Mesothelial cell of epicardium (in vitro differentiated cells): Measurements from ENCODE around the gene OXCT1. TPM values are rescaled to one million over a fixed set of nuclear protein-coding genes. Genes with fewer than 3 reads are reported as not detected.

Experiments used
- DNase-seq, 2 experiments: peaks; one replicate each; pipeline ENCODE4 v3.0.0; 2021; ENCODE audit warnings: low spot score in 2 of 2; ENCODE audit not compliant: unreplicated experiment in 2 of 2
- H3K27ac Mint-ChIP-seq: 2 replicates; pipeline ENCODE4 v1.8.0; 2021; ENCODE audit warnings: mixed read lengths
- H3K27me3 Mint-ChIP-seq: 2 replicates; pipeline ENCODE4 v1.8.0; 2021; ENCODE audit warnings: low read depth, mixed read lengths
- H3K36me3 Mint-ChIP-seq: 2 replicates; pipeline ENCODE4 v1.8.0; 2021; ENCODE audit warnings: mixed read lengths
- H3K4me1 Mint-ChIP-seq: 2 replicates; pipeline ENCODE4 v1.8.0; 2021; ENCODE audit warnings: mixed read lengths
- H3K4me3 Mint-ChIP-seq: 2 replicates; pipeline ENCODE4 v1.8.0; 2021; ENCODE audit warnings: mild to moderate bottlenecking, moderate library complexity, mixed read lengths
- H3K9me3 Mint-ChIP-seq: 2 replicates; pipeline ENCODE4 v1.8.0; 2021; ENCODE audit warnings: mixed read lengths
- total RNA-seq: library from RNA; stranded (reverse); gene quantifications from 3 replicates; pipeline ENCODE4 v1.2.1, GENCODE V29; 2021
- TF ChIP-seq, protein P1 (sequence below): fragments of 200-600 bp; sonication (generic); IDR thresholded peaks from one replicate; pipeline ENCODE4 v1.5.0; 2021; ENCODE audit warnings: antibody characterized with exemption; ENCODE audit not compliant: unreplicated experiment

The OXCT1 gene
- total RNA-seq, 1 donor from 2014 or later, result 21.2 TPM

DNA sequence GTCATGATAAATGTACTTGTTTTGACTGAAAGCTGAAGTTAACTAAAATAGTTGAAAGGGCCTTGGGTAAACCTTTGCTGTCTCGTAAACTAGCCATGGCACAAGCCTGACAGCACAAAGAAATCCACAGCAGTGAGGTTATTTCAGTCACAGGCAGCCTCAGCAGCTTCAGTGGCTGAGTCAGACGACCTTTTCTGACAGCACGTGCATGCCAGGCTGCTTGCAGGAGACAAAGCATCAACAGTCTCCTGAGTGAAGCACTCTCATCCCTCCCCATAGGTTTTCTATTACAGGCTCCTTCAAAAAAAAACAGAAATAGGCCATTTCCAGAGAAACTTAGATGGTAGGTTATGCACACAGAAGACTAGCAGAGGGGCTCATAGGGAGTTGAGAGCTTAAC is 34.6 kb downstream of the OXCT1 start:
- H3K27me3 Mint-ChIP-seq, result no peaks in the 10 kb centered on the region
- H3K27ac Mint-ChIP-seq, result peak overlapping the region; percentile 31

DNA sequence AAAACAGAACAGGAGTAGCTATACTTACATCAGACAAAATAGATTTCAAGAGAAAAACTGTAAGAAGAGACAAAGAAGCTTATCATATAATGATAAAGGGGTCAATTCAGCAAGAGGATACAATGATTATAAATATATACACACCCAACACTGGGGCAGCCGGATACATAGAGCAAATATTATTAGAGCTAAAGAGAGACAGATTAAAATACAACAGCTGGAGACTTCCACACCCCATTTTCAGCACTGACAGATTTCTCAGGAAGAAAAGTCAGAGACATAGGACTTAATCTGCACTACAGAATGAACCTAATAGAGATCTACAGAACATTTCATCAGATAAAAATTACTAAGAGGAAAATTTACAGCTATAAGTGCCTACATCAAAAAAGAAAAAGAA is 35.7 kb downstream of the OXCT1 start:
- Mint-ChIP-seq H3K36me3 (peaks cover 35% of the 10 kb centered on the region), H3K27ac (no peak overlapping the region), H3K9me3 (peaks cover 20% of the 10 kb centered on the region), H3K4me3 (no peak overlapping the region), H3K27me3 (no peaks in the 10 kb centered on the region), H3K4me1 (peaks cover 11% of the 10 kb centered on the region)
- TF ChIP-seq, protein P1, sequence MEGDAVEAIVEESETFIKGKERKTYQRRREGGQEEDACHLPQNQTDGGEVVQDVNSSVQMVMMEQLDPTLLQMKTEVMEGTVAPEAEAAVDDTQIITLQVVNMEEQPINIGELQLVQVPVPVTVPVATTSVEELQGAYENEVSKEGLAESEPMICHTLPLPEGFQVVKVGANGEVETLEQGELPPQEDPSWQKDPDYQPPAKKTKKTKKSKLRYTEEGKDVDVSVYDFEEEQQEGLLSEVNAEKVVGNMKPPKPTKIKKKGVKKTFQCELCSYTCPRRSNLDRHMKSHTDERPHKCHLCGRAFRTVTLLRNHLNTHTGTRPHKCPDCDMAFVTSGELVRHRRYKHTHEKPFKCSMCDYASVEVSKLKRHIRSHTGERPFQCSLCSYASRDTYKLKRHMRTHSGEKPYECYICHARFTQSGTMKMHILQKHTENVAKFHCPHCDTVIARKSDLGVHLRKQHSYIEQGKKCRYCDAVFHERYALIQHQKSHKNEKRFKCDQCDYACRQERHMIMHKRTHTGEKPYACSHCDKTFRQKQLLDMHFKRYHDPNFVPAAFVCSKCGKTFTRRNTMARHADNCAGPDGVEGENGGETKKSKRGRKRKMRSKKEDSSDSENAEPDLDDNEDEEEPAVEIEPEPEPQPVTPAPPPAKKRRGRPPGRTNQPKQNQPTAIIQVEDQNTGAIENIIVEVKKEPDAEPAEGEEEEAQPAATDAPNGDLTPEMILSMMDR, result no peak
- DNase-seq, result no peak

More for the DNA sequence above, 34.6 kb downstream of the OXCT1 start:
- peaks cover 11% of the 10 kb centered on the region for H3K4me1 Mint-ChIP-seq
- TF ChIP-seq, protein P1, result no peak
- no peak overlapping the region for H3K4me3 Mint-ChIP-seq
- peaks cover 20% of the 10 kb centered on the region for H3K9me3 Mint-ChIP-seq
- DNase-seq, result no peak
- peaks cover 35% of the 10 kb centered on the region for H3K36me3 Mint-ChIP-seq

- H3K27ac Mint-ChIP-seq, result no peak overlapping the region
- TF ChIP-seq, protein P1, result no peak
- H3K9me3 Mint-ChIP-seq, result peaks cover 20% of the 10 kb centered on the region
- no peak overlapping the region for H3K4me3 Mint-ChIP-seq
- DNase-seq, result no peak
- peaks cover 11% of the 10 kb centered on the region for H3K4me1 Mint-ChIP-seq
- peaks cover 33% of the 10 kb centered on the region for H3K36me3 Mint-ChIP-seq
- H3K27me3 Mint-ChIP-seq, result no peaks in the 10 kb centered on the region
Measured at GRCh38 chr5:41832430-41832829, 37.8 kb downstream of the OXCT1 start.

DNA sequence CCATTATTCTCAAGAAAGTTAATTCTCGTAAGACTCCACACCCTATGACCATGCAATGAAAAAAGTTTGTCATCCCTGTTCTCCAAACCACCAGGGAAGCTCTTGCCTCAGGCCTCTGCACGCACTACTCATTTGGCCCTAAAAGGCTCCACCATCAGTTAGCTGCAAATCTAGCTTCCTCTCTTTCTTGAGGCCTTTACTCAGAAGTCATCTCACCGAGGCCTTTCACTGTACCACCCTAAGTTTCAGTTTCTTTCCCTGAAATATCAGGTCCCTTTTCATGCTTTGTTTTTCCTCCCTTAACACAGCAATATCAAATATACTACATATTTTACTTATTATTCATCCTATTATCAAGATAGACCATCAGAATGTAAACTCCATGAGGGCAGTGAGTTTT is 39.1 kb downstream of the OXCT1 start:
- no peak overlapping the region for H3K4me3 Mint-ChIP-seq
- no peaks in the 10 kb centered on the region for H3K27me3 Mint-ChIP-seq
- H3K27ac Mint-ChIP-seq, result no peak overlapping the region
- H3K9me3 Mint-ChIP-seq, result peaks cover 25% of the 10 kb centered on the region
- peaks cover 11% of the 10 kb centered on the region for H3K4me1 Mint-ChIP-seq
- H3K36me3 Mint-ChIP-seq, result peaks cover 40% of the 10 kb centered on the region
- no peak for DNase-seq
- TF ChIP-seq, protein P1, result no peak

DNA sequence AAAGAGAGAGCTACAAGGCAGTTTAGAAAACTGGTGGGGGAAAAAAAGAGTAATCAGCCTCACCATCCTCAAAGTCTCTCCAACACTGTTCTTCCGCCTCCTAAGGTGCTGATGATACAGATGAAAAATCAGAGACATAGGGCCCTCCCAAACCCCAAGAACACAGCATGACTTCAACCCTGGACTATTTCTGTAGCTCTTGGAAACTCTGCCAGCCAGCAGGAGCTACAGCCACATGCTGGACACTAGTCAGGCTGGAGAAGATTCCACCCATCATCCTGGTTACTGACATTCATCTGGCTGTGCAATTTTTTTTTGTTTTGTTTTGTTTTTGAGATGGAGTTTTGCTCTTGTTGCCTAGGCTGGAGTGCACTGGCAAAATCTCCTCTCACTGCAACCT is 42.4 kb downstream of the OXCT1 start:
- no peak overlapping the region for H3K4me3 Mint-ChIP-seq
- TF ChIP-seq, protein P1, result no peak
- no peaks in the 10 kb centered on the region for H3K27me3 Mint-ChIP-seq
- no peak overlapping the region for H3K27ac Mint-ChIP-seq
- H3K9me3 Mint-ChIP-seq, result peaks cover 14% of the 10 kb centered on the region
- H3K36me3 Mint-ChIP-seq, result peaks cover 32% of the 10 kb centered on the region
- DNase-seq, result no peak
- peaks cover 10% of the 10 kb centered on the region for H3K4me1 Mint-ChIP-seq

GRCh38 chr5:41822036-41822435 is 48.2 kb downstream of the OXCT1 start:
- Mint-ChIP-seq H3K27me3 (no peaks in the 10 kb centered on the region), H3K27ac (no peak overlapping the region), H3K36me3 (peaks cover 17% of the 10 kb centered on the region), H3K9me3 (peaks cover 9% of the 10 kb centered on the region), H3K4me1 (peaks cover 10% of the 10 kb centered on the region), H3K4me3 (no peak overlapping the region)
- TF ChIP-seq, protein P1, result no peak
- no peak for DNase-seq
